Left lung (tissue), 14 donors: ENCODE results near the gene KDSR. TPM values are rescaled to one million over a fixed set of nuclear protein-coding genes. Genes with fewer than 3 reads are reported as not detected.

Source experiments
- ATAC-seq: fragments of 200-7000 bp; cut with Tn5 transposase; one replicate; pipeline ENCODE4 v1.9.1; 2020; ENCODE audit warnings: moderate library complexity
- DNase-seq, 4 donors: peaks; one replicate each; pipeline ENCODE4 v3.0.0-alpha.2; 2013 to 2020
- H3K27ac ChIP-seq, 2 donors: fragments of 200-600 bp; sonication (generic) in 1 of 2; one replicate each; pipeline versions ENCODE4 v1.5.0 to v1.8.0; 2020 to 2021
- H3K27me3 ChIP-seq, 2 donors: fragments of 200-600 bp; sonication (generic) in 1 of 2; one replicate each; pipeline versions ENCODE4 v1.5.0 to v1.8.0; 2020 to 2021
- H3K36me3 ChIP-seq, 2 donors: fragments of 200-600 bp; sonication (generic) in 1 of 2; one replicate each; pipeline versions ENCODE4 v1.5.0 to v1.8.0; 2020 to 2021
- H3K4me1 ChIP-seq, 2 donors: fragments of 200-600 bp; one replicate each; pipeline ENCODE4 v1.8.0; 2021
- H3K4me3 ChIP-seq, 2 donors: fragments of 200-600 bp; sonication (generic) in 1 of 2; one replicate each; pipeline versions ENCODE4 v1.5.0 to v1.8.0; 2020 to 2021; ENCODE audit warnings: mild to moderate bottlenecking in 1 of 2
- H3K9me3 ChIP-seq, 2 donors: fragments of 200-600 bp; sonication (generic) in 1 of 2; one replicate each; pipeline versions ENCODE4 v1.5.0 to v1.8.0; 2020 to 2021
- CTCF ChIP-seq, 2 donors: fragments of 200-600 bp; sonication (generic) in 1 of 2; IDR thresholded peaks; one replicate each; pipeline versions ENCODE4 v1.5.0 to v1.8.0; 2021; ENCODE audit warnings: antibody characterized with exemption in 2 of 2
- intact Hi-C, 2 donors: fragments of 100-400 bp; cut with DNase I; formaldehyde crosslinking; loops; one replicate each; pipeline versions ENCODE4 v1.11.2 to v1.14.2; 2022
- long read RNA-seq, 12 donors: library from polyadenylated mRNA in 2 of 12; unstranded in 2 of 12; transcript quantifications; one replicate each; pipeline ENCODE4 v2.0.0 and lab custom pipeline, GENCODE V29; 2019 to 2026
- polyA plus RNA-seq, 6 donors: library from polyadenylated mRNA; unstranded; fragments of 120-200 nt; gene quantifications; one replicate each; pipeline ENCODE4 v1.2.1, GENCODE V29; 2013; ENCODE audit not compliant: insufficient read length in 6 of 6
- total RNA-seq, 2 donors: library from RNA; stranded (reverse); fragmentation: NEBNext Ultra II Directional; extraction: Animal tissue kit (Norgen Biotek cat#: 25700); gene quantifications; one replicate each; pipeline ENCODE4 v1.2.1, GENCODE V29; 2021
- donor health status: DM: no; HTN: yes; CAD: no.
- donor health status: DM: no; HTN: no; CAD: no.

The KDSR gene
- total RNA-seq (10 to 100 TPM; 62.5 to 70.2 TPM), polyA plus RNA-seq (10 to 100 TPM; 41.1 to 44.1 (median 42.0) TPM)
- long read RNA-seq, donor 1, full-length matches to known transcripts = 12 of 12 reads
- long read RNA-seq, donor 1, partial matches to known transcripts = 0 of 12 reads
- long read RNA-seq, donor 1, other reads (novel, unspliced or antisense) = 0 of 12 reads
- long read RNA-seq, donor 2, full-length matches to known transcripts = 6 of 6 reads
- long read RNA-seq, donor 2, partial matches to known transcripts = 0 of 6 reads
- long read RNA-seq, donor 2, other reads (novel, unspliced or antisense) = 0 of 6 reads
- long read RNA-seq, donor 3, full-length matches to known transcripts = 8 of 8 reads
- long read RNA-seq, donor 3, partial matches to known transcripts = 0 of 8 reads
- long read RNA-seq, donor 3, other reads (novel, unspliced or antisense) = 0 of 8 reads
- long read RNA-seq, donor 4, full-length matches to known transcripts = 29 of 32 reads
- long read RNA-seq, donor 4, partial matches to known transcripts = 1 of 32 reads
- long read RNA-seq, donor 4, other reads (novel, unspliced or antisense) = 2 of 32 reads
- long read RNA-seq, donor 5, full-length matches to known transcripts = 7 of 7 reads
- long read RNA-seq, donor 5, partial matches to known transcripts = 0 of 7 reads
- long read RNA-seq, donor 5, other reads (novel, unspliced or antisense) = 0 of 7 reads
- long read RNA-seq, donor 6, full-length matches to known transcripts = 3 of 3 reads
- long read RNA-seq, donor 6, partial matches to known transcripts = 0 of 3 reads
- long read RNA-seq, donor 6, other reads (novel, unspliced or antisense) = 0 of 3 reads
- long read RNA-seq, donor 7, full-length matches to known transcripts = 3 of 3 reads
- long read RNA-seq, donor 7, partial matches to known transcripts = 0 of 3 reads
- long read RNA-seq, donor 7, other reads (novel, unspliced or antisense) = 0 of 3 reads
- long read RNA-seq, donor 8, full-length matches to known transcripts = 3 of 3 reads
- long read RNA-seq, donor 8, partial matches to known transcripts = 0 of 3 reads
- long read RNA-seq, donor 8, other reads (novel, unspliced or antisense) = 0 of 3 reads
- long read RNA-seq, donor 9 = 0 reads
- long read RNA-seq, donor 10, full-length matches to known transcripts = 29 of 37 reads
- long read RNA-seq, donor 10, partial matches to known transcripts = 3 of 37 reads
- long read RNA-seq, donor 10, other reads (novel, unspliced or antisense) = 5 of 37 reads
- long read RNA-seq, donor 11 = 0 reads
- long read RNA-seq, donor 12, full-length matches to known transcripts = 4 of 4 reads
- long read RNA-seq, donor 12, partial matches to known transcripts = 0 of 4 reads
- long read RNA-seq, donor 12, other reads (novel, unspliced or antisense) = 0 of 4 reads

GRCh38 chr18:63367053-63367953 is at the start of gene KDSR:
Gene KDSR, minus strand, starts transcription at chr18:63367206. Its CDS starts 88 bp downstream, at chr18:63367118.
- H3K4me3 ChIP-seq = peak within 1 kb of the TSS; percentile 69 to 85
- no peaks in the 10 kb centered on the region for H3K27me3 ChIP-seq
- intact Hi-C loops = loop anchor here in 1 of 2 donors (10.0 kb wide), 1 partner anchor 57 kb away; the partner anchor contains the start of gene VPS4B

GRCh38 chr18:63412953-63413352 is 45.9 kb upstream of the KDSR start:
- Histone ChIP-seq H3K27ac (no peak overlapping the region), H3K4me1 (no peaks in the 10 kb centered on the region), H3K27me3 (no peaks in the 10 kb centered on the region), H3K4me3 (no peak overlapping the region), H3K9me3 (no peaks in the 10 kb centered on the region), H3K36me3 (peaks cover 0 to 90% of the 10 kb centered on the region in 2 donors)
- ATAC-seq (no peak), DNase-seq (no peak)
- intact Hi-C loops = no loop called here
- no peak for TF ChIP-seq CTCF (IDR thresholded peaks at IDR 0.05)

More at GRCh38 chr18:63367053-63367953, at the start of gene KDSR:
- Histone ChIP-seq H3K36me3 (peaks cover 0 to 5% of the 10 kb centered on the region in 2 donors), H3K4me1 (peaks cover 0 to 31% of the 10 kb centered on the region in 2 donors), H3K27ac (peak within 1 kb of the TSS; percentile 92 to 99), H3K9me3 (no peaks in the 10 kb centered on the region)
- DNase-seq (peak; percentile 97 to 99 (median 98)), ATAC-seq (peak; percentile 97)
- no peak for TF ChIP-seq CTCF (IDR thresholded peaks at IDR 0.05)

GRCh38 chr18:63410792-63411191 is 43.8 kb upstream of the KDSR start:
- DNase-seq (no peak), ATAC-seq (no peak)
- no peaks in the 10 kb centered on the region for H3K27me3 ChIP-seq
- no peaks in the 10 kb centered on the region for H3K4me1 ChIP-seq
- H3K9me3 ChIP-seq = no peaks in the 10 kb centered on the region
- H3K4me3 ChIP-seq = no peak overlapping the region
- intact Hi-C loops = no loop called here
- no peak overlapping the region for H3K27ac ChIP-seq
- H3K36me3 ChIP-seq = peaks cover 0 to 90% of the 10 kb centered on the region in 2 donors
- no peak for TF ChIP-seq CTCF (IDR thresholded peaks at IDR 0.05)

GRCh38 chr18:63409301-63409700 is 42.3 kb upstream of the KDSR start:
- intact Hi-C loops = no loop called here
- no peak for TF ChIP-seq CTCF (IDR thresholded peaks at IDR 0.05)
- no peaks in the 10 kb centered on the region for H3K9me3 ChIP-seq
- H3K27me3 ChIP-seq = no peaks in the 10 kb centered on the region
- H3K4me3 ChIP-seq = no peak overlapping the region
- ATAC-seq (no peak), DNase-seq (no peak)
- no peaks in the 10 kb centered on the region for H3K4me1 ChIP-seq
- H3K36me3 ChIP-seq = peaks cover 0 to 83% of the 10 kb centered on the region in 2 donors
- no peak overlapping the region for H3K27ac ChIP-seq
